ENCODE measurements around the gene RYK. TPM values are rescaled to one million over a fixed set of nuclear protein-coding genes. Genes with fewer than 3 reads are reported as not detected.

Gene RYK
- total RNA-seq, 1 experiment from 2014 or later, result 135 TPM

DNA sequence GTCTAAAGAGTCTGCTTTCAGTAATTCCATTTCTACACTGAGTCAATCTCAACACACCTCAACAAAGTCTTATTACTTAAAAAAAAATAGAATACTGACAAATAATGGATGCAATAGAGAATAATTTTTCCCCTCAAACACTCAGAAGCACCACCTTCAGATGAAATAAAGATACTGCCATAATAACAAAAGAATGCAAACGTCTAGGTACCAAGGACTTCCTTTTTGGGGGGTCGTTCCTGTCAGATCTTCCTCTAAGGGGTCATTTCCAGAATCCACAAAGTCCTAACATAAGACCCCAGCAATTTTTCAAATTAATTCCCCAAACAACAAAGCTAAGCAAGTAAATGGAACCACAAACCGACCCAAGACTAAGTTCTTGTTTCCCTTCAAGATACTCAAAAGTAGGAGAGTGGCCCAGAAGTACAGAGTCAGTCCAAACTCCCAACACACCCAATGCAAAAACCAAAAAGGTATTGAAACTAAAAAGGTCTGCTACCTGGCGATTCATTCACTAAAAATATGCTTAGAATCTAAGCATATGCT, 1.3 kb downstream of the RYK start:
- peak overlapping the region; percentile 95 for H3K4me3 Mint-ChIP-seq (ENCODE audit: low read depth, unreplicated experiment)
- intact Hi-C loops (cut with micrococcal nuclease; ENCODE audit: unreplicated experiment), result no loop called here
- H3K27me3 Mint-ChIP-seq (ENCODE audit: unreplicated experiment), result no peaks in the 10 kb centered on the region
- peaks cover 35% of the 10 kb centered on the region for H3K36me3 Mint-ChIP-seq (ENCODE audit: insufficient read depth, unreplicated experiment)
- H3K27ac Mint-ChIP-seq (ENCODE audit: unreplicated experiment), result peak overlapping the region; percentile 97
- DNase-seq, result no peak
- CTCF ChIA-PET, result interaction anchor here (0.7 to 1.5 kb wide), 3 partner anchors 11 to 50 kb away, joined by 3 to 7 read pairs (median 4); no protein-coding TSS in a partner anchor
- H3K9me3 Mint-ChIP-seq (ENCODE audit: low read depth, unreplicated experiment), result peaks cover 6% of the 10 kb centered on the region
- TF ChIP-seq, protein P1, sequence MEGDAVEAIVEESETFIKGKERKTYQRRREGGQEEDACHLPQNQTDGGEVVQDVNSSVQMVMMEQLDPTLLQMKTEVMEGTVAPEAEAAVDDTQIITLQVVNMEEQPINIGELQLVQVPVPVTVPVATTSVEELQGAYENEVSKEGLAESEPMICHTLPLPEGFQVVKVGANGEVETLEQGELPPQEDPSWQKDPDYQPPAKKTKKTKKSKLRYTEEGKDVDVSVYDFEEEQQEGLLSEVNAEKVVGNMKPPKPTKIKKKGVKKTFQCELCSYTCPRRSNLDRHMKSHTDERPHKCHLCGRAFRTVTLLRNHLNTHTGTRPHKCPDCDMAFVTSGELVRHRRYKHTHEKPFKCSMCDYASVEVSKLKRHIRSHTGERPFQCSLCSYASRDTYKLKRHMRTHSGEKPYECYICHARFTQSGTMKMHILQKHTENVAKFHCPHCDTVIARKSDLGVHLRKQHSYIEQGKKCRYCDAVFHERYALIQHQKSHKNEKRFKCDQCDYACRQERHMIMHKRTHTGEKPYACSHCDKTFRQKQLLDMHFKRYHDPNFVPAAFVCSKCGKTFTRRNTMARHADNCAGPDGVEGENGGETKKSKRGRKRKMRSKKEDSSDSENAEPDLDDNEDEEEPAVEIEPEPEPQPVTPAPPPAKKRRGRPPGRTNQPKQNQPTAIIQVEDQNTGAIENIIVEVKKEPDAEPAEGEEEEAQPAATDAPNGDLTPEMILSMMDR (IDR thresholded peaks at IDR 0.05; ENCODE audit: unreplicated experiment), result no peak
- BruUV-seq (replicated peaks), result TSS peak; percentile 45
- H3K4me1 Mint-ChIP-seq (ENCODE audit: low read depth, unreplicated experiment), result peaks cover 52% of the 10 kb centered on the region

DNA sequence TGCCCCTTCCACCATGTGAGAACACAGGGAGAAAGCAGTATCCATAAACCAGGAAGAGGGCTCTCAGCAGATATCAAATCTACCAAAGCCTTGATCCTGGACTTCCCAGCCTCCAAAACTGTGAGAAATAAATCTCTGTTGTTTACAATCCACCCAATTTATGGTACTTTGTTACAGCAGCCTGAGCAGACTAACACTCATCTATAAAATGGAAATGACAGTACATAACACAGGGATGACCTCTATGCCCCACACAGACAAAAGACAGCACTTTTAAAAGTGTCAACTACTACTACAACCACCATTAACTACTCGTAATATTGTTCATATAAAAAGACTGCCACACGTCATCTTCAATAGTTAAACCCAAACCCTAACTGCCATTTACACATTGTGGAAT, 5.7 kb downstream of the RYK start:
- CTCF ChIA-PET, result no interaction called here
- intact Hi-C loops (cut with micrococcal nuclease; ENCODE audit: unreplicated experiment), result no loop called here
- Mint-ChIP-seq H3K27ac (ENCODE audit: unreplicated experiment) (no peak overlapping the region), H3K36me3 (ENCODE audit: insufficient read depth, unreplicated experiment) (peaks cover 23% of the 10 kb centered on the region), H3K4me3 (ENCODE audit: low read depth, unreplicated experiment) (no peak overlapping the region), H3K9me3 (ENCODE audit: low read depth, unreplicated experiment) (peaks cover 6% of the 10 kb centered on the region), H3K27me3 (ENCODE audit: unreplicated experiment) (no peaks in the 10 kb centered on the region), H3K4me1 (ENCODE audit: low read depth, unreplicated experiment) (peaks cover 83% of the 10 kb centered on the region)
- no peak for DNase-seq
- TF ChIP-seq, protein P1 (IDR thresholded peaks at IDR 0.05; ENCODE audit: unreplicated experiment), result no peak
- BruUV-seq (replicated peaks), result no TSS peak

DNA sequence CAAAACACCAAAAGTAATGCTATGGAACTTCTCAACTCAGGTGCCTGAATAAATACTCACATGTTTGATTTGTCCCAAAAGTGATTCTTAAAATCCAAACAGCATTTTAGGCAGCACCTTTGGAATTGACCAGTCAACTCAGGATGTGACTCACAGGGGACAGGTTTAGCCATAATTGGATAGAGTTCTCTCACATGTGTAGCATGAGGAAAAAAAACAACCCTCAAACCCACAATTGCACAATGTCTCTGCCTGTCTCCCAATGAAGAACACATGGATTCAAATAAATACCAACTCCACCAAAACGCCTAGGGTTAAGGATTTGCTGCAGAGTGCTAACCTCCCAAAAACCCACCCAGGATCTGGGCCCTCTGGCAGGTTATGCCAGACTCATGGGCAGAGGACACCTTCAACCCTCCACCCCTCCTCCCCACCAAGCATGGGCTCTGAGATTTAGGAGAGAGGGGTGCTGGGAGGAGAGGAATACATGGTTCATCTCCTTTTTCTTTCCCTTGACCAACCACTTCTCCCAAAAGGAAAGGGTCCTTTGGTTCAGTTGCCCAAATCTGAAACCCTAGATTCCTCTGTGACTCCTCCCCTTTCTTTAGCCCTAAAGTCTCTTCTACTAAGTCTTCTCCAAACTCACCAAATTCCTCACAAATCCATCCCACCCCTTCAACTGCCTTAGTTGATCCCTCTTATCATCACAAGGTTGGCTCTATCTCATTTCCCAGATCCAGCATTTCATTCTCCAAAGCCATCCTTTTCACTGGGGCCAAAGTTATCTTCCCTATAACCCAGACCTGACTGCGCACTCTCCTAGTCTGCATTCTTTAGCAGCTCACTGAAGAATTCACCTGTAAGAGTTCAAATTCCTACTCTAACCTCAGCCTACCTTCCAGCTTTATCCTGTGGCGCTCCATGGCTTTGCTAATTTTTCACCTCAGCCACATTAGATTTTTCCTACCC, 7.7 kb downstream of the RYK start:
- H3K36me3 Mint-ChIP-seq (ENCODE audit: insufficient read depth, unreplicated experiment), result peaks cover 7% of the 10 kb centered on the region
- no peaks in the 10 kb centered on the region for H3K27me3 Mint-ChIP-seq (ENCODE audit: unreplicated experiment)
- H3K4me1 Mint-ChIP-seq (ENCODE audit: low read depth, unreplicated experiment), result peaks cover 83% of the 10 kb centered on the region
- H3K27ac Mint-ChIP-seq (ENCODE audit: unreplicated experiment), result peak overlapping the region; percentile 43
- intact Hi-C loops (cut with micrococcal nuclease; ENCODE audit: unreplicated experiment), result no loop called here
- peaks cover 6% of the 10 kb centered on the region for H3K9me3 Mint-ChIP-seq (ENCODE audit: low read depth, unreplicated experiment)
- H3K4me3 Mint-ChIP-seq (ENCODE audit: low read depth, unreplicated experiment), result peak overlapping the region; percentile 45
- CTCF ChIA-PET, result no interaction called here
- no TSS peak for BruUV-seq (replicated peaks)
- DNase-seq, result peak; percentile 64
- TF ChIP-seq, protein P1 (IDR thresholded peaks at IDR 0.05; ENCODE audit: unreplicated experiment), result no peak

DNA sequence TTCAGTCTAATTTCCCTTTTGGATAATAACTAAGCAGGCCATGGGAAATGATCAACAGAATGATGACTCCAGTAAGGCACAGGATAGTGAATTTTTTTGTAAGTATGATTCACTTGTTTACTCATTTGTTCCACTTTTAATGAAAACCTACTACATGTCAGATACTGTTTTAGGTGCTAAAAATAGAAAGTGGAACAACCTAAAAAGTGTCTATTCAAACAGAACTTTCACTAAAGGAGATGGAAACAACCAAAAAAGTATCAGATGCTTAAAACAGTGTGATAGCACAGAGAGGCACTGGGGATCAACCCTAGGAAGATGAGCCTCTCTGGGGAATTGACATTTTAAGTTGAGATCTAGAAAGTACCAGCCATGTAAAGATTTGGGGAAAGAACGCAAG, 11.1 kb downstream of the RYK start:
- Mint-ChIP-seq H3K9me3 (ENCODE audit: low read depth, unreplicated experiment) (no peaks in the 10 kb centered on the region), H3K4me3 (ENCODE audit: low read depth, unreplicated experiment) (no peak overlapping the region), H3K27ac (ENCODE audit: unreplicated experiment) (no peak overlapping the region), H3K27me3 (ENCODE audit: unreplicated experiment) (no peaks in the 10 kb centered on the region), H3K36me3 (ENCODE audit: insufficient read depth, unreplicated experiment) (peaks cover 7% of the 10 kb centered on the region), H3K4me1 (ENCODE audit: low read depth, unreplicated experiment) (peaks cover 80% of the 10 kb centered on the region)
- TF ChIP-seq, protein P1 (IDR thresholded peaks at IDR 0.05; ENCODE audit: unreplicated experiment), result no peak
- no peak for DNase-seq
- CTCF ChIA-PET, result interaction anchor here (1.2 to 2.8 kb wide), 2 partner anchors 8 to 27 kb away, joined by 3 to 13 read pairs; no protein-coding TSS in a partner anchor
- intact Hi-C loops (cut with micrococcal nuclease; ENCODE audit: unreplicated experiment), result no loop called here
- no TSS peak for BruUV-seq (replicated peaks)
